ENCODE measurements around the gene WASL. TPM values are rescaled to one million over a fixed set of nuclear protein-coding genes. Genes with fewer than 3 reads are reported as not detected.

WASL gene
- total RNA-seq, 1 experiment from 2014 or later: 39.3 TPM

- Mint-ChIP-seq H3K36me3 (ENCODE audit: insufficient read depth in 1 of 3, low read depth in 3 of 3) (peaks cover 5 to 45% (median 35%) of the 10 kb centered on the region in 3 experiments; a peak in 6 of 7 replicates), H3K4me1 (peaks cover 5 to 21% of the 10 kb centered on the region in 2 experiments; a peak in 3 of 4 replicates), H3K27me3 (ENCODE audit: low read depth) (no peaks in the 10 kb centered on the region), H3K27ac (peak overlapping the region in 1 of 3 experiments; percentile 82; a peak in 1 of 7 replicates), H3K9me3 (no peaks in the 10 kb centered on the region), H3K4me3 (no peak overlapping the region)
- no peak overlapping the region for H3T11ph ChIP-seq (ENCODE audit: low read length)
- H3K23ac ChIP-seq (ENCODE audit: insufficient read length, low read depth, low read length): no peak overlapping the region
- no peak overlapping the region for H2BK20ac ChIP-seq (ENCODE audit: low read depth, low read length, poor library complexity, severe bottlenecking)
- no peak overlapping the region for H2AK5ac ChIP-seq (ENCODE audit: insufficient read length, low read length)
- H3K9ac ChIP-seq (ENCODE audit: extremely low read depth, insufficient read length, low read length): no peak overlapping the region
- H3K9me3 ChIP-seq (ENCODE audit: control insufficient read depth, low read depth, low read length): no peaks in the 10 kb centered on the region
- no peaks in the 10 kb centered on the region for H3K79me1 ChIP-seq (ENCODE audit: insufficient read depth, low read depth, low read length, poor library complexity, severe bottlenecking)
- no peak overlapping the region for H3K4ac ChIP-seq (ENCODE audit: low read depth, low read length)
- H2AFZ ChIP-seq (ENCODE audit: low read length): no peak overlapping the region
- DNase-seq: no peak
- H4K91ac ChIP-seq (ENCODE audit: insufficient read length, low read depth, low read length): no peak overlapping the region
- H3K18ac ChIP-seq (ENCODE audit: insufficient read length, low read depth, low read length): no peak overlapping the region
- H2BK5ac ChIP-seq (ENCODE audit: insufficient read length, low read length): no peak overlapping the region
- no peak overlapping the region for H2BK120ac ChIP-seq (ENCODE audit: low read depth, low read length, poor library complexity, severe bottlenecking)
- no peaks in the 10 kb centered on the region for H3K79me2 ChIP-seq (ENCODE audit: insufficient read depth, low read length)
- H3K27ac ChIP-seq (ENCODE audit: insufficient read length, low read depth, low read length): no peak overlapping the region
- no peak overlapping the region for H3K56ac ChIP-seq (ENCODE audit: insufficient read length, low read depth, low read length)
- no peaks in the 10 kb centered on the region; the same call in 1 of the 2 replicates for H3K4me1 ChIP-seq (ENCODE audit: insufficient read depth, low read length)
- H2BK15ac ChIP-seq (ENCODE audit: low read depth, low read length): no peak overlapping the region
- no peak overlapping the region for H4K8ac ChIP-seq (replicated peaks; ENCODE audit: insufficient read length, low read depth, low read length)
- H2BK12ac ChIP-seq (ENCODE audit: insufficient read length, low read depth, low read length): no peak overlapping the region
- no peak overlapping the region for H4K5ac ChIP-seq (ENCODE audit: insufficient read length, low read depth, low read length)
- no peaks in the 10 kb centered on the region for H4K20me1 ChIP-seq (ENCODE audit: control insufficient read depth, insufficient read depth, insufficient read length)
- H3K27me3 ChIP-seq (ENCODE audit: insufficient read depth, low read length): no peaks in the 10 kb centered on the region
- no peak for TF ChIP-seq CTCF (conservative IDR thresholded peaks at IDR 0.05)
- no peak overlapping the region for H3K4me2 ChIP-seq (ENCODE audit: insufficient read depth, insufficient read length, low read length)
- no peak overlapping the region for H3K14ac ChIP-seq (ENCODE audit: insufficient read depth, low read length)
- H3K23me2 ChIP-seq (ENCODE audit: insufficient read length, low read depth, low read length, poor library complexity, severe bottlenecking): no peaks in the 10 kb centered on the region
- WGBS (ENCODE audit: extremely low coverage, insufficient read length, low lambda C conversion rate): no CpG with 5 or more reads among the region's 3 CpGs
Observed at GRCh38 chr7:123689250-123689649, 59.6 kb downstream of the WASL start.
